Ascending aorta (tissue), 2 donors: ENCODE measurements around the gene GPC3. TPM values are rescaled to one million over a fixed set of nuclear protein-coding genes. Genes with fewer than 3 reads are reported as not detected.

Experiments used
- DNase-seq, 2 donors: peaks; one replicate each; pipeline ENCODE4 v3.0.0-alpha.2; 2019; ENCODE audit warnings: low spot score in 2 of 2
- H3K27ac ChIP-seq, 2 donors: fragments of 200-600 bp; sonication (generic); one replicate each; pipeline ENCODE4 v1.5.1; 2016 to 2017; ENCODE audit warnings: mild to moderate bottlenecking in 1 of 2
- H3K27me3 ChIP-seq: fragments of 200-600 bp; sonication (generic); one replicate; pipeline ENCODE4 v1.5.1; 2017
- H3K36me3 ChIP-seq, 2 donors: fragments of 200-600 bp; sonication (generic); one replicate each; pipeline ENCODE4 v1.5.1; 2016
- H3K4me1 ChIP-seq, 2 donors: fragments of 200-600 bp; sonication (generic); one replicate each; pipeline ENCODE4 v1.5.1; 2016 to 2017; ENCODE audit warnings: mild to moderate bottlenecking in 1 of 2
- H3K4me3 ChIP-seq, 2 donors: fragments of 200-600 bp; sonication (generic); one replicate each; pipeline ENCODE4 v1.5.1; 2016 to 2017; ENCODE audit warnings: mild to moderate bottlenecking in 1 of 2
- H3K9me3 ChIP-seq, 2 donors: fragments of 200-600 bp; sonication (generic); one replicate each; pipeline ENCODE4 v1.5.1; 2016
- intact Hi-C: fragments of 100-400 bp; cut with DNase I; formaldehyde crosslinking; loops from one replicate; pipeline ENCODE4 v1.15.1; 2023
- total RNA-seq: library from RNA; depleted of rRNA; stranded (reverse); fragments of >200 nt; gene quantifications from one replicate; pipeline ENCODE4 v1.1.0, GENCODE V29; 2016
- TF ChIP-seq, protein P1 (sequence below), 3 experiments: fragments of 200-600 bp in 2 of 3; fragments of 450-650 bp in 1 of 3; sonication (generic) in 2 of 3; IDR thresholded peaks; one replicate each; pipeline ENCODE4 v1.5.1; 2016 to 2019; ENCODE audit warnings: antibody characterized with exemption in 3 of 3, mild to moderate bottlenecking in 1 of 3, moderate library complexity in 1 of 3

The GPC3 gene
- total RNA-seq, 1 donor from 2014 or later: 0.75 TPM

- H3K27me3 ChIP-seq: no peaks in the 10 kb centered on the region
- no peaks in the 10 kb centered on the region for H3K4me1 ChIP-seq
- intact Hi-C loops: no loop called here
- no peaks in the 10 kb centered on the region for H3K9me3 ChIP-seq
- no peaks in the 10 kb centered on the region for H3K36me3 ChIP-seq
- DNase-seq: no peak
- TF ChIP-seq, protein P1, sequence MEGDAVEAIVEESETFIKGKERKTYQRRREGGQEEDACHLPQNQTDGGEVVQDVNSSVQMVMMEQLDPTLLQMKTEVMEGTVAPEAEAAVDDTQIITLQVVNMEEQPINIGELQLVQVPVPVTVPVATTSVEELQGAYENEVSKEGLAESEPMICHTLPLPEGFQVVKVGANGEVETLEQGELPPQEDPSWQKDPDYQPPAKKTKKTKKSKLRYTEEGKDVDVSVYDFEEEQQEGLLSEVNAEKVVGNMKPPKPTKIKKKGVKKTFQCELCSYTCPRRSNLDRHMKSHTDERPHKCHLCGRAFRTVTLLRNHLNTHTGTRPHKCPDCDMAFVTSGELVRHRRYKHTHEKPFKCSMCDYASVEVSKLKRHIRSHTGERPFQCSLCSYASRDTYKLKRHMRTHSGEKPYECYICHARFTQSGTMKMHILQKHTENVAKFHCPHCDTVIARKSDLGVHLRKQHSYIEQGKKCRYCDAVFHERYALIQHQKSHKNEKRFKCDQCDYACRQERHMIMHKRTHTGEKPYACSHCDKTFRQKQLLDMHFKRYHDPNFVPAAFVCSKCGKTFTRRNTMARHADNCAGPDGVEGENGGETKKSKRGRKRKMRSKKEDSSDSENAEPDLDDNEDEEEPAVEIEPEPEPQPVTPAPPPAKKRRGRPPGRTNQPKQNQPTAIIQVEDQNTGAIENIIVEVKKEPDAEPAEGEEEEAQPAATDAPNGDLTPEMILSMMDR (IDR thresholded peaks at IDR 0.05): no peak
- no peak overlapping the region for H3K27ac ChIP-seq
- no peak overlapping the region for H3K4me3 ChIP-seq
These were observed 13.8 kb downstream of the GPC3 start for GRCh38 chrX:133971586-133971985.

DNA sequence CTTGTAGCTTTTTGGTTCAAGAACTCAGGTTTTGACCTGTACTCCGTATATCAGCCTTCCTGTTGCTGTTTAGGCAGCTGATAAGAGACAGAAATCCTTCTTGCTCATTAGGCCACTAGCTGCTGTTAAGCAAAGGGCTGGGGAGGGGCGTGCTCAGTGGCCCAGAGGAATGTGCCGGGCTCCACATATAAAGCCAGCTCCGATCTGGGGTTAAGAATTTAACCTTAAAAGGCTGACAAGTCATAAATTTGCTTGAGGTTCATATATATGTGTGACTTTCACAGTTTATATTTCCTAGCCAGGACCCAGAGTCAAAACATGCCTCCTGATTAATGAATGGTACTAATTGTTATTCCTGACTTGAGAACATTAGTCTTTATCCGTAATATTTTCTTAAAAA lies 15.3 kb downstream of the GPC3 start:
- TF ChIP-seq, protein P1 (IDR thresholded peaks at IDR 0.05): no peak
- intact Hi-C loops: no loop called here
- DNase-seq: no peak
- H3K36me3 ChIP-seq: no peaks in the 10 kb centered on the region
- H3K4me3 ChIP-seq: no peak overlapping the region
- no peaks in the 10 kb centered on the region for H3K4me1 ChIP-seq
- no peak overlapping the region for H3K27ac ChIP-seq
- no peaks in the 10 kb centered on the region for H3K9me3 ChIP-seq
- H3K27me3 ChIP-seq: no peaks in the 10 kb centered on the region

- intact Hi-C loops: no loop called here
- TF ChIP-seq, protein P1 (IDR thresholded peaks at IDR 0.05): no peak
- H3K36me3 ChIP-seq: no peaks in the 10 kb centered on the region
- H3K4me3 ChIP-seq: no peak overlapping the region
- no peak overlapping the region for H3K27ac ChIP-seq
- H3K27me3 ChIP-seq: no peaks in the 10 kb centered on the region
- no peaks in the 10 kb centered on the region for H3K9me3 ChIP-seq
- no peaks in the 10 kb centered on the region for H3K4me1 ChIP-seq
- DNase-seq: no peak
These were observed 16.2 kb downstream of the GPC3 start for GRCh38 chrX:133969191-133969590.

- Histone ChIP-seq H3K27ac (no peak overlapping the region), H3K27me3 (no peaks in the 10 kb centered on the region), H3K36me3 (no peaks in the 10 kb centered on the region), H3K4me3 (no peak overlapping the region), H3K4me1 (no peaks in the 10 kb centered on the region), H3K9me3 (no peaks in the 10 kb centered on the region)
- DNase-seq: no peak
- intact Hi-C loops: no loop called here
- TF ChIP-seq, protein P1 (IDR thresholded peaks at IDR 0.05): no peak
These were observed 17.3 kb downstream of the GPC3 start for GRCh38 chrX:133968109-133968508.

DNA sequence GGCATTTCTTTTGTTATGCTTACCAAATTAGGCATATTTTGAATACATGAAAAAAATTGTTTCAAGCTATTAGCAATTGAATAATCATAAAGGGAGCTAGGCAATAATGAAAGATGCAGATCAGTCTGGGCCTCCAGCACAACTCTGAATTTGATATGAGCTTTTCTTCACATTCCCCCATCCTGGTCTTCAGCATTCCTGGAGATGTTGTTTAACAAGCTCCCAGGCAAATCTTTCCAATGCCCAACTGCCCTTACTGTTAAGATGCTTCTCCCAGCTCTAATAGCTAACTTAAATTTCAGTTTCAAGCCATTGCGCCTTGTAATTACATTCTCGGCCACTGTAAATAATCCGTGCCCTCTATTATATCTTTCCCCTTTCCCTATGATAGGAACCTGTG lies 19.2 kb downstream of the GPC3 start:
- Histone ChIP-seq H3K4me1 (no peaks in the 10 kb centered on the region), H3K27ac (no peak overlapping the region), H3K4me3 (no peak overlapping the region), H3K9me3 (no peaks in the 10 kb centered on the region), H3K27me3 (no peaks in the 10 kb centered on the region), H3K36me3 (no peaks in the 10 kb centered on the region)
- intact Hi-C loops: no loop called here
- no peak for DNase-seq
- TF ChIP-seq, protein P1 (IDR thresholded peaks at IDR 0.05): no peak

GRCh38 chrX:133965321-133965720 lies 20.1 kb downstream of the GPC3 start:
- DNase-seq: no peak
- Histone ChIP-seq H3K36me3 (no peaks in the 10 kb centered on the region), H3K4me1 (no peaks in the 10 kb centered on the region), H3K9me3 (no peaks in the 10 kb centered on the region), H3K27me3 (no peaks in the 10 kb centered on the region), H3K27ac (no peak overlapping the region), H3K4me3 (no peak overlapping the region)
- intact Hi-C loops: no loop called here
- TF ChIP-seq, protein P1 (IDR thresholded peaks at IDR 0.05): no peak
